Subcutaneous abdominal adipose tissue (tissue), 5 donors: ENCODE results near the gene MAS1L.

ENCODE experiments used
- H3K27ac ChIP-seq: one replicate; pipeline ENCODE4 v1.7.0; 2013; ENCODE audit warnings: low read depth, mild to moderate bottlenecking, inconsistent platforms, low read length, moderate library complexity
- H3K27me3 ChIP-seq, 5 donors: one replicate each; pipeline ENCODE4 v1.7.0; 2013; ENCODE audit warnings: low read length in 5 of 5, inconsistent platforms in 1 of 5; ENCODE audit not compliant: control insufficient read depth in 5 of 5, insufficient read depth in 4 of 5
- H3K36me3 ChIP-seq, 5 donors: one replicate each; pipeline ENCODE4 v1.7.0; 2013; ENCODE audit warnings: low read length in 5 of 5; ENCODE audit not compliant: control insufficient read depth in 5 of 5, insufficient read depth in 5 of 5
- H3K4me1 ChIP-seq, 5 donors: one replicate each; pipeline ENCODE4 v1.7.0; 2013; ENCODE audit warnings: low read length in 5 of 5, mild to moderate bottlenecking in 3 of 5, moderate library complexity in 1 of 5; ENCODE audit not compliant: control insufficient read depth in 5 of 5, insufficient read depth in 5 of 5
- H3K4me3 ChIP-seq, 5 donors: one replicate each; pipeline ENCODE4 v1.7.0; 2013; ENCODE audit warnings: low read length in 5 of 5, low read depth in 1 of 5
- H3K9ac ChIP-seq, 5 donors: one replicate each; pipeline ENCODE4 v1.7.0; 2013; ENCODE audit warnings: low read length in 5 of 5, mild to moderate bottlenecking in 4 of 5, moderate library complexity in 3 of 5
- H3K9me3 ChIP-seq, 5 donors: one replicate each; pipeline ENCODE4 v1.7.0; 2013; ENCODE audit warnings: low read length in 5 of 5; ENCODE audit not compliant: control insufficient read depth in 5 of 5
- donor health status: healthy.
- donor health status: healthy.
- donor health status: healthy.
- donor health status: healthy.
- donor health status: healthy.

Gene MAS1L

DNA sequence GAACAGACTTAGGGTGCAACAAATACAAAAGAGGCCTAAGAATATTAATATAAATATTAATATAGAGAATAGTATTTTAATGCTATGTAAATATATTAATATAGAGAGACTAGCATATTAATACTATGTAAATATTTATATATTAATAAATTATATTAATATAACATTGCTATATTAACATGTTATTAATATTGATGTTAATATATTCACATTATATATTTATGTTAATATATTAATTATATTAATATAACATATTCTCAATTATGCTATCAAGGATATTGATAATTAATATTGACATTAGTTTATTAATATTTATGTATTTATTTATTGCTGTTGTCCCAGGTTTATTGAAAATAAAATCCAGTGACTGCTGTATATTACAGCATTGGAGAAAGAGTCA, 1.1 kb upstream of the MAS1L start:
- H3K36me3 ChIP-seq: no peaks in the 10 kb centered on the region
- H3K4me1 ChIP-seq: no peaks in the 10 kb centered on the region
- H3K9ac ChIP-seq: no peak overlapping the region
- no peak overlapping the region for H3K4me3 ChIP-seq
- H3K27me3 ChIP-seq: peaks cover 0 to 2% (median 0%) of the 10 kb centered on the region in 5 donors
- no peak overlapping the region for H3K27ac ChIP-seq
- H3K9me3 ChIP-seq: no peaks in the 10 kb centered on the region

DNA sequence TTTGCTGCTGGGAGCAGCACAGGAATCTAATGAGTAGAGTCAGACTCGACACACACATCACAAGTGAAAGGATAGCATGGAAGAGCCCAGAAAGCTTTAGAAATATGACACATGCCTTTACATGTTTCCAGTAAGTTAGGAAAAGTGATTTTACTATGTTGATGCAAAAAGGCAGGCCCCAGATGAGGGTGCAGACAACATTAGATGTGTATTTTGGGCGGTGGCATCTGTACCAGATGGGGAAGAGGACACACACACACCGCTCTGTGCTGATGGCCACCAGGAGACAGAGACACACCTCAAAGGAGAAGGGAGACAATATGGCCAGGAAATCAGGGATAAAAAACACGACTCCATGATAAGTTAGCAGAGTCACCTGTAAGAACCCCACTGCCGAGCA, 625 bp downstream of the MAS1L start:
- no peak overlapping the region for H3K27ac ChIP-seq
- H3K27me3 ChIP-seq: peaks cover 0 to 2% (median 0%) of the 10 kb centered on the region in 5 donors
- H3K9me3 ChIP-seq: no peaks in the 10 kb centered on the region
- no peak overlapping the region for H3K4me3 ChIP-seq
- no peak overlapping the region for H3K9ac ChIP-seq
- no peaks in the 10 kb centered on the region for H3K36me3 ChIP-seq
- no peaks in the 10 kb centered on the region for H3K4me1 ChIP-seq

DNA sequence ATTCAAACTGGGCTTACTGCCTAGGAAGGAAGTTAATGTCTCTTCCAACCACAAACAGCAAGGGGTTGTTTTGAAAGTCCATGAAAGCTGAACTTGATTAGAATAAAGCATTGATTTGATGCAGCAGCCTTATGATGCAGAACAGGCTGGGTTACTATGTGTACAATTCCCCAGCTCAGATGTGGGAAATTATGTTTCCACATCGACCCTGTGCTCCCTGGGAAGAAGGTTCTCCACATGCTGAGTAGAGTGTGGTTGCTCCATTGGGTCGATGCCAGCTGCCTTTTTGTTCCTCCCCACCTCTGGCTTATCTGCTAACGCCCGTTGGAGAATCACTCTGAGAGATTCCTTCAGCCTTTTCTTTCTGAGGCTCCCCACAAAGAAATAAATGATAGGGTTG, 1.2 kb downstream of the MAS1L start:
- Histone ChIP-seq H3K9ac (no peak overlapping the region), H3K4me3 (no peak overlapping the region), H3K27ac (no peak overlapping the region), H3K27me3 (peaks cover 0 to 2% (median 0%) of the 10 kb centered on the region in 5 donors), H3K9me3 (no peaks in the 10 kb centered on the region), H3K36me3 (no peaks in the 10 kb centered on the region), H3K4me1 (no peaks in the 10 kb centered on the region)

DNA sequence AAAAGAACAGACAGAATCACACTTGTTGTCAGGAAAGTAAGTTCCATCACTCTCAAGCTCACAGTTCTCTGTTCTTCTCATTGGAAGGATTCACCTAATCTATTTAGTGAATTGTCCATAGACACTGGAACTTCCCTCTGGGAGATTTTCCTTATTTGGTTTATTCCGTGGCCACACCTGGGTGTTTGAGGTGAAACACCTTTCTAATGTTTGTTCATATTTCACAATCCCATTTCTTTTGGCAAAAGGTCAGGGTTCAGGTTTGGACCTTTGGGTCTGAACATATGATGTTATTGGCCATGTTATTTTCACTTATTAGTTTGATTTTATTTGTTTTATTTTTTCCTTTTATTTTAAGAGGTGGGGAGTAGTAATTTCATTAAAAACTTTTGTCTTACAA, 4.0 kb downstream of the MAS1L start:
- H3K4me1 ChIP-seq: no peaks in the 10 kb centered on the region
- H3K9me3 ChIP-seq: no peaks in the 10 kb centered on the region
- H3K27me3 ChIP-seq: peaks cover 0 to 2% (median 0%) of the 10 kb centered on the region in 5 donors
- H3K4me3 ChIP-seq: no peak overlapping the region
- no peak overlapping the region for H3K27ac ChIP-seq
- no peak overlapping the region for H3K9ac ChIP-seq
- no peaks in the 10 kb centered on the region for H3K36me3 ChIP-seq

DNA sequence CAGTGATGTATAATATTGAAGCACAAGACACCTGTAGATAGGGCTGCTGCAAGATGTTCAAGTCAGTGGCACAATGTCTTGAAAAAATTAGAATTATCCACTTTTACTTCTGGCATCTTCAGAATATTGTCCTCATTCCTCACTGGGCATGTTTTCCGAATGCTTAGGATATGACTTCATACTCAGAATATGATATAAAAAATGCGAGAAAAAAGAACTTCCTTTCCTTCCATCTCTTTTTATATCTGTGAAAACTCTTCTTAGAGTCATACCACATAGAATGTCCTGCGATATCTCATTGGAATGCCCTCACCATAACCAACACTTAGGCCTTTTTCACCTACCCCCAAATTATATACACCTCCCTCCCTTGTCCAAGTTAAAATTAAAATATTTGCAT, 4.6 kb downstream of the MAS1L start:
- no peaks in the 10 kb centered on the region for H3K4me1 ChIP-seq
- no peaks in the 10 kb centered on the region for H3K9me3 ChIP-seq
- no peak overlapping the region for H3K27ac ChIP-seq
- no peak overlapping the region for H3K9ac ChIP-seq
- no peak overlapping the region for H3K4me3 ChIP-seq
- H3K27me3 ChIP-seq: peaks cover 0 to 2% (median 0%) of the 10 kb centered on the region in 5 donors
- H3K36me3 ChIP-seq: no peaks in the 10 kb centered on the region

DNA sequence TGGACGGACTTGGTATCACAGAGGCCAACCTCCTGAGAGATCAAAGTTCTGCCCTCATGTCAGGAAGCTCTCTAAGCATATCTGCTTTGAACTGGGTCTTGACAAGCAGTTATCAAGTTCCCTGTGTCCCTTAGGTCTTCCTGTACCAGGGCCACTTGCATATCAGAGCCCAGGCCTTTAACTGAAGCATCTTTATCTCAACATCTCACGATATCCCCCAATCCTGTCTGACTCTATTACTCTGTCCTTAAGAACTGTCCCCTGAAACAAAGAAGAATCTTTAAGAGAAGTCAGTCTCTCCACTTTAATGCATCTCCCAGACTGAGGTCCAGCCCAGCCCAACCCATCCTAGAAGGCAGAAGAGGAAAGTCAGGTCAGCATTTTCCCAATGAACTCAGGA, 8.2 kb downstream of the MAS1L start:
- H3K36me3 ChIP-seq: no peaks in the 10 kb centered on the region
- H3K9ac ChIP-seq: no peak overlapping the region
- no peak overlapping the region for H3K27ac ChIP-seq
- peaks cover 0 to 6% (median 0%) of the 10 kb centered on the region in 5 donors for H3K27me3 ChIP-seq
- no peak overlapping the region for H3K4me3 ChIP-seq
- no peaks in the 10 kb centered on the region for H3K9me3 ChIP-seq
- H3K4me1 ChIP-seq: no peaks in the 10 kb centered on the region

DNA sequence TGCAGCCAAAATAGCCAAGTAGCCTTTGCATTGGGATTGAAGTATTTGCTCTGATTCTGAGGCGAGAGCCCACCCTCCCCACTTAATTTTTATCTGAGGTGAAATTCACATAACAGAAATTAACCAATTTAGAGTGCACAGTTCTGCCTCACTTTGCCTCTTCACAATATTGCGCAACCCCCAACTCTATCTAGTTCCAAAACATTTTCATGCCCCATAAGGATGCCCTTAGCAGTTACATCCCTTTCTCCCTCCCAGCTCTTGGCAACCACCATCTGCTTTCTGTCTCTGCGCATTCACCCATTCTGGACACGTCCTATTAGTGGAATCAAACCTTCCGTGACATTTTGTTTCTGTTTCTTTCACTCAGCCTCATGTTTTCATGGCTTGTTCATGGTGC, 9.0 kb downstream of the MAS1L start:
- no peak overlapping the region for H3K4me3 ChIP-seq
- no peak overlapping the region for H3K27ac ChIP-seq
- no peaks in the 10 kb centered on the region for H3K4me1 ChIP-seq
- H3K9me3 ChIP-seq: no peaks in the 10 kb centered on the region
- no peaks in the 10 kb centered on the region for H3K36me3 ChIP-seq
- peaks cover 0 to 6% (median 0%) of the 10 kb centered on the region in 5 donors for H3K27me3 ChIP-seq
- H3K9ac ChIP-seq: no peak overlapping the region

DNA sequence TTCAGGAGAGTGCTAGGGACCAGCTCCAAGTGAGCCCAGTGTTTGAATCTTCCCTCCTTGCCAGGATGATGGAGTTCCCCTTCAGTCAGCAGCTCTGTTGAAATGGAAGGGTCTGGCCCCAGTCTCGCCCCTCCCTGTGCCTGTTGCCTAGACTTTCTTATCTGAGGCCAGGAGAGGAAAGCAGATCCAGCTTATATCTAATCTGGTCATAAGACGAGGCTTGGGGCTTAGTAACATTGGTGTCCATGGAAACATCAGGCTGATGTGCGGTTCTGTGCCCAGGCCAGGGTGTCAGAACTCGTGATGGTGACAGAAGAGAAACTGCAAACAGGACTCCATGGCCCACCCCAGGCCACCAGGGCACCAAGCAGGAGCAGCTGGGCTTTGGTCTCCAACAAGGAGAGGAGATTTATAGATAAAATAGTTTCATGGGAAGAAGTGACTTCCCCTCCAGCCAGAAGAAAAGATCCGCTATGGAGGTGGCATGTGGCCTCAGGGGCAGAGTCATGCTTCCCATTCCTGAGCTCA, 9.8 kb downstream of the MAS1L start:
- Histone ChIP-seq H3K4me1 (no peaks in the 10 kb centered on the region), H3K27ac (no peak overlapping the region), H3K9me3 (peaks cover 0 to 2% (median 0%) of the 10 kb centered on the region in 5 donors), H3K4me3 (no peak overlapping the region), H3K9ac (no peak overlapping the region), H3K27me3 (peaks cover 0 to 6% (median 0%) of the 10 kb centered on the region in 5 donors), H3K36me3 (no peaks in the 10 kb centered on the region)

DNA sequence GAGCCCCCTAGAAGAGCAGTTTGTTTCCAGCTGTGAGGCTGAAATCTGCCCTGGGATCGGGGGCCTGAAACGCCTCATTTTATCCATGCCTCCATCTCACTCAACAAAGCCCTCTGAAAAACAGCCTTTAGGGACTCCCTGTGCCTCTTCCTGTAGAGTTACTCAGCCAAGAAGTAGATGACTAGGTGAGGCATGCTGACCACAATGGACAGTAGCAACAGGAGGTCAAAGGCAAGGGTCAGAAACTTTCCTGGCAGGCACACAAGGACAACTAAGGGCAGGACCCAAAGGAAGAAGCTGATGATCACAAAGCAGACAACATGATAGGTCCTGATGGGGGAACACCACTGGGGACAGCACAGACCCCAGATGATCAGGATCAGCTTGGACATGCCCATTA, 12.8 kb downstream of the MAS1L start:
- peaks cover 0 to 6% (median 0%) of the 10 kb centered on the region in 5 donors for H3K27me3 ChIP-seq
- H3K4me3 ChIP-seq: no peak overlapping the region
- no peak overlapping the region for H3K27ac ChIP-seq
- H3K36me3 ChIP-seq: no peaks in the 10 kb centered on the region
- H3K4me1 ChIP-seq: no peaks in the 10 kb centered on the region
- H3K9me3 ChIP-seq: peaks cover 0 to 2% (median 0%) of the 10 kb centered on the region in 5 donors
- no peak overlapping the region for H3K9ac ChIP-seq

DNA sequence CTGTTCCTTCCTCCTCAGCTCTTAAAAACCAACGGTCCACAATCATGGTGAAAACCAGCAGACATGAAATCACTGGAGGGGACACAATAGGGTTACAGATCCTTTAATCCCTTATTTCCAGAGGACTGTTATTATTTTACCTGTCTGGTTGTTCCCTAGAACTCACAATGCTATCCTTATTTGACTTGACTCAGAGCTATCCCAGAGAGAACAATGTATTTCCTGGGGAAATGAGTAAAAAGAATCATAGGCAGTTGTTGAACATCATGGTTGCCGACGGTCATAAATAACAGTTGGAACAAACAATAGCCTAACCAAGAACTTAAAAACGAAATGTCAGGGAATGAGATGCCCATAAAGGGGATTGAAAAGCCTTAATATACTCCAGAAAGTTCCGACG, 21.5 kb downstream of the MAS1L start:
- no peaks in the 10 kb centered on the region for H3K9me3 ChIP-seq
- H3K27ac ChIP-seq: no peak overlapping the region
- no peaks in the 10 kb centered on the region for H3K4me1 ChIP-seq

DNA sequence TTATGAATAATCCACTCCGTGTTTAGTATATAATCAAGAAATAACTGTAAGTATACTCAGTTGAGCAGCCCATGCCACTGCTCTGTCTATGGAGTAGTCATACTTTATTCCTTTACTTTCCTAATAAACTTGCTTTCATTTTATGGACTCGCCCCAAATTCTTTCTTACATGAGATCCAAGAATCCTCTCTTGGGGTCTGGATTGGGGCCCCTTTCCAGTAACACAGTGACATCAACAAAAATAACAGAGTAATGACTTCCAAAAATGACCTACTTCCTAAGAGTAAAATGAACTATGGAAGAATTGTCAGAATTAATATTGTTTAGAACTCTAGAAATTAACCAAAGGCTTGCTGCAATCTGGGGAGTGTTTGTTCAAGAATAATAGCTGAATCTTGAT, 22.0 kb downstream of the MAS1L start:
- Histone ChIP-seq H3K9ac (no peak overlapping the region), H3K4me1 (no peaks in the 10 kb centered on the region), H3K27ac (no peak overlapping the region), H3K27me3 (peaks cover 0 to 6% (median 0%) of the 10 kb centered on the region in 5 donors), H3K36me3 (no peaks in the 10 kb centered on the region), H3K4me3 (no peak overlapping the region), H3K9me3 (no peaks in the 10 kb centered on the region)

More for the DNA sequence above, 21.5 kb downstream of the MAS1L start:
- H3K9ac ChIP-seq: no peak overlapping the region
- peaks cover 0 to 6% (median 0%) of the 10 kb centered on the region in 5 donors for H3K27me3 ChIP-seq
- H3K4me3 ChIP-seq: no peak overlapping the region
- no peaks in the 10 kb centered on the region for H3K36me3 ChIP-seq
